Mammary epithelial cell (primary cell): ENCODE results near the gene PRDX6.

Source experiments
- EZH2 ChIP-seq: IDR thresholded peaks from 2 replicates; pipeline ENCODE4 v1.6.1; 2012; ENCODE audit warnings: low read length, inconsistent platforms, borderline replicate concordance
- TF ChIP-seq, protein P1 (sequence below), 2 donors: IDR thresholded peaks in 1 of 2; conservative IDR thresholded peaks in 1 of 2; 2 replicates each; pipeline ENCODE4 v1.5.1; 2011 to 2012; ENCODE audit warnings: inconsistent platforms in 2 of 2, low read length in 2 of 2, mild to moderate bottlenecking in 2 of 2, control low read depth in 1 of 2, low read depth in 1 of 2; ENCODE audit not compliant: insufficient read depth in 1 of 2; ENCODE audit errors: extremely low read depth in 1 of 2

DNA sequence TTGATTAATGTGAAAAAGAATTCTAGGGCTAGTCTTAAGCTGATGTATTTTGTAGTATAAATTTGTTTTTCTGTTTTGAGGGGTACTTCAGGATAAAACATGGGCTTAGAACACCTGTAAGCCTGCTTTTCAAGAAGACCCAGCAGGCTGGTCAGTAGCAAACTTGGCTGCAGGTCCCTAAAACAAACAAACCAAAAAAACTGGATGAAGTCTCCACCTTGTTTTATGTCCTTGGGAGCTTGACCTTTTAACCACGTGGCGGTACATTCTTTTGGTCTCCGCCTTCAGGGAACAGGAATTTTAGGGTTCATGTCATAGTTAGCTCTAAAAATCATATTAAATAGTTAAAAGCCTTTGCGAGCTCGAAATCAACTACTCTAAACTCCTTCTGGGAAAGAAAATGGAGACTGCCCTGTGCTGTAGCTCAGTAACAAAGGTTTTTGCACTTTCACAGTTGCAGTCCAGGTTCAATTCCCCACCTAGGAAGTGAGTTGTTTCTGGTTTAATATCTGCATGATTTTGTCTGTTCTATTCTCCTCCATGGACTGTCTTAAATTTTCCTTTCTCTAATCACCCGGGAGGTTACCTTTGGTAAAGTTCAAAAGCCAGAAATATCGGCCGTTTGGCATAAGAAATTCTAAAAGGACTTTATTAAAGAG, 18.6 kb downstream of the PRDX6 start:
- TF ChIP-seq, protein P1, sequence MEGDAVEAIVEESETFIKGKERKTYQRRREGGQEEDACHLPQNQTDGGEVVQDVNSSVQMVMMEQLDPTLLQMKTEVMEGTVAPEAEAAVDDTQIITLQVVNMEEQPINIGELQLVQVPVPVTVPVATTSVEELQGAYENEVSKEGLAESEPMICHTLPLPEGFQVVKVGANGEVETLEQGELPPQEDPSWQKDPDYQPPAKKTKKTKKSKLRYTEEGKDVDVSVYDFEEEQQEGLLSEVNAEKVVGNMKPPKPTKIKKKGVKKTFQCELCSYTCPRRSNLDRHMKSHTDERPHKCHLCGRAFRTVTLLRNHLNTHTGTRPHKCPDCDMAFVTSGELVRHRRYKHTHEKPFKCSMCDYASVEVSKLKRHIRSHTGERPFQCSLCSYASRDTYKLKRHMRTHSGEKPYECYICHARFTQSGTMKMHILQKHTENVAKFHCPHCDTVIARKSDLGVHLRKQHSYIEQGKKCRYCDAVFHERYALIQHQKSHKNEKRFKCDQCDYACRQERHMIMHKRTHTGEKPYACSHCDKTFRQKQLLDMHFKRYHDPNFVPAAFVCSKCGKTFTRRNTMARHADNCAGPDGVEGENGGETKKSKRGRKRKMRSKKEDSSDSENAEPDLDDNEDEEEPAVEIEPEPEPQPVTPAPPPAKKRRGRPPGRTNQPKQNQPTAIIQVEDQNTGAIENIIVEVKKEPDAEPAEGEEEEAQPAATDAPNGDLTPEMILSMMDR (conservative IDR thresholded peaks at IDR 0.05 in 1 of 2, IDR thresholded peaks at IDR 0.05 in 1 of 2; ENCODE audit: extremely low read depth in 1 of 2, insufficient read depth in 1 of 2, low read depth in 1 of 2, low read length in 2 of 2): no peak
- no peak for TF ChIP-seq EZH2
